HCT116 (cell line): Measurements from ENCODE around the gene PLA2G2A. TPM values are rescaled to one million over a fixed set of nuclear protein-coding genes. Genes with fewer than 3 reads are reported as not detected.

Experiments
- ATAC-seq: fragments of 200-7000 bp; cut with Tn5 transposase; 2 replicates; pipeline ENCODE4 v1.9.1; 2020; ENCODE audit warnings: mild to moderate bottlenecking, moderate library complexity
- BruUV-seq: library from RNA; stranded (reverse); fragments of 400-500 nt; replicated peaks from 2 replicates; lab custom pipeline; 2021; lab: Mats Ljungman, UMichigan
- CTCF ChIA-PET: fragments of 300-600 bp; sonication (Branson Sonifier 250); formaldehyde crosslinking; loops from one replicate; lab custom pipeline; 2021; ENCODE audit warnings: antibody characterized with exemption; lab: Charles Lee
- POLR2A ChIA-PET: fragments of 300-600, 350-600 bp; sonication (Branson Sonifier 250); formaldehyde crosslinking; loops from one replicate; lab custom pipeline; 2021; ENCODE audit warnings: antibody characterized with exemption; lab: Charles Lee
- RAD21 ChIA-PET, 2 experiments: fragments of 300-600 bp; sonication (Branson Sonifier 250); formaldehyde crosslinking; loops; one replicate each; lab custom pipeline; 2023; ENCODE audit warnings: low total read pairs in 2 of 2; ENCODE audit not compliant: uncharacterized antibody in 2 of 2, unreplicated experiment in 2 of 2, low non-redundant PET in 1 of 2; lab: Charles Lee
- DNase-seq: peaks from one replicate; pipeline ENCODE4 v3.0.0-alpha.2; 2010; ENCODE audit warnings: low read depth, low spot score
- H2AFZ ChIP-seq: fragments of 200-600 bp; shearing (Covaris generic), sonication (generic); 2 replicates; pipeline ENCODE4 v1.6.1; 2017; ENCODE audit warnings: low read depth, mixed run types, mixed read lengths, antibody characterized with exemption, low read length; ENCODE audit not compliant: poor library complexity, severe bottlenecking
- H3K27ac ChIP-seq: 2 replicates; pipeline ENCODE4 v1.5.1; 2012; ENCODE audit warnings: low read depth, low read length
- H3K27me3 ChIP-seq: fragments of 200-600 bp; sonication (generic); 2 replicates; pipeline ENCODE4 v1.6.1; 2016; ENCODE audit warnings: mixed run types, low read length, mixed read lengths; ENCODE audit not compliant: insufficient read depth
- H3K36me3 ChIP-seq, 2 experiments: fragments of 200-500 bp in 1 of 2; fragments of 200-600 bp in 1 of 2; sonication (Bioruptor generic) in 1 of 2; sonication (generic) in 1 of 2; 2 replicates each; pipeline versions ENCODE4 v1.5.1 to v1.6.1; 2014 to 2016; ENCODE audit warnings: low read length in 2 of 2, inconsistent platforms in 1 of 2, mixed read lengths in 1 of 2, mixed run types in 1 of 2; ENCODE audit not compliant: insufficient read depth in 2 of 2, control insufficient read depth in 1 of 2
- H3K4me1 ChIP-seq, 2 experiments: fragments of 200-600 bp in 1 of 2; sonication (generic) in 1 of 2; 2 replicates each; pipeline versions ENCODE4 v1.5.1 to v1.6.1; 2012 to 2017; ENCODE audit warnings: low read length in 2 of 2, inconsistent platforms in 1 of 2, mild to moderate bottlenecking in 1 of 2, mixed read lengths in 1 of 2, mixed run types in 1 of 2, moderate library complexity in 1 of 2; ENCODE audit not compliant: insufficient read depth in 2 of 2, control insufficient read depth in 1 of 2
- H3K4me2 ChIP-seq: fragments of 200-600 bp; sonication (generic); 2 replicates; pipeline ENCODE4 v1.6.1; 2017; ENCODE audit warnings: mixed run types, low read length, mixed read lengths
- H3K4me3 ChIP-seq, 2 experiments: fragments of 200-600 bp in 1 of 2; sonication (generic) in 1 of 2; replicated peaks in 1 of 2; 2 replicates each; pipeline ENCODE4 v1.5.1; 2011 to 2016; ENCODE audit warnings: low read length in 2 of 2, control low read depth in 1 of 2, low read depth in 1 of 2, mild to moderate bottlenecking in 1 of 2, mixed read lengths in 1 of 2, mixed run types in 1 of 2
- H3K79me2 ChIP-seq: fragments of 200-600 bp; sonication (generic); 2 replicates; pipeline ENCODE4 v1.6.1; 2017; ENCODE audit warnings: mild to moderate bottlenecking, mixed run types, low read length, moderate library complexity, mixed read lengths; ENCODE audit not compliant: insufficient read depth
- H3K9ac ChIP-seq: fragments of 200-600 bp; sonication (generic); 2 replicates; pipeline ENCODE4 v1.6.1; 2016; ENCODE audit warnings: low read length, mixed read lengths
- H3K9me2 ChIP-seq: fragments of 200-600 bp; sonication (generic), shearing (Covaris generic); 2 replicates; pipeline ENCODE4 v1.6.1; 2017; ENCODE audit warnings: mixed run types, mild to moderate bottlenecking, moderate library complexity; ENCODE audit not compliant: insufficient read depth
- H3K9me3 ChIP-seq, 2 experiments: fragments of 200-500 bp in 1 of 2; fragments of 200-600 bp in 1 of 2; sonication (Bioruptor generic) in 1 of 2; sonication (generic) in 1 of 2; 2 replicates each; pipeline ENCODE4 v1.6.1; 2014 to 2017; ENCODE audit warnings: low read length in 2 of 2, mixed read lengths in 2 of 2, inconsistent platforms in 1 of 2, low read depth in 1 of 2, mild to moderate bottlenecking in 1 of 2, mixed run types in 1 of 2, moderate library complexity in 1 of 2; ENCODE audit not compliant: control insufficient read depth in 1 of 2, insufficient read depth in 1 of 2
- H4K20me1 ChIP-seq: fragments of 200-600 bp; sonication (generic), shearing (Covaris generic); 2 replicates; pipeline ENCODE4 v1.6.1; 2017; ENCODE audit warnings: mixed run types, mild to moderate bottlenecking, moderate library complexity; ENCODE audit not compliant: insufficient read depth
- ATF3 ChIP-seq: IDR thresholded peaks from 2 replicates; pipeline ENCODE4 v1.6.1; 2012
- CBX3 ChIP-seq: IDR thresholded peaks from 2 replicates; pipeline ENCODE4 v1.6.1; 2012; ENCODE audit warnings: low read depth
- ELF1 ChIP-seq: IDR thresholded peaks from 2 replicates; pipeline ENCODE4 v1.6.1; 2012; ENCODE audit warnings: low read depth, borderline replicate concordance
- EZH2 ChIP-seq: fragments of 200-600 bp; sonication (generic); IDR thresholded peaks from 2 replicates; pipeline ENCODE4 v1.6.1; 2017; ENCODE audit warnings: antibody characterized with exemption, mixed run types
- FOSL1 ChIP-seq: IDR thresholded peaks from 2 replicates; pipeline ENCODE4 v1.6.1; 2012; ENCODE audit warnings: low read depth
- JUND ChIP-seq: IDR thresholded peaks from 2 replicates; pipeline ENCODE4 v1.6.1; 2012
- MAX ChIP-seq: IDR thresholded peaks from 2 replicates; pipeline ENCODE4 v1.6.1; 2012
- POLR2AphosphoS5 ChIP-seq: IDR thresholded peaks from 2 replicates; pipeline ENCODE4 v1.6.1; 2011; ENCODE audit warnings: mild to moderate bottlenecking, low read depth, low read length, moderate library complexity
- RAD21 ChIP-seq: IDR thresholded peaks from 2 replicates; pipeline ENCODE4 v1.6.1; 2012; ENCODE audit warnings: low read depth, mild to moderate bottlenecking
- REST ChIP-seq: IDR thresholded peaks from 2 replicates; pipeline ENCODE4 v1.6.1; 2012; ENCODE audit warnings: low read depth
- SIN3A ChIP-seq: IDR thresholded peaks from 2 replicates; pipeline ENCODE4 v1.6.1; 2012; ENCODE audit warnings: low read depth
- SP1 ChIP-seq: IDR thresholded peaks from 2 replicates; pipeline ENCODE4 v1.6.1; 2012; ENCODE audit warnings: low read depth
- TCF7L2 ChIP-seq: IDR thresholded peaks from 2 replicates; pipeline ENCODE4 v1.7.0; 2011; ENCODE audit warnings: borderline replicate concordance, inconsistent platforms; ENCODE audit not compliant: insufficient read depth, insufficient read length; ENCODE audit errors: extremely low read depth
- YY1 ChIP-seq: IDR thresholded peaks from 2 replicates; pipeline ENCODE4 v1.6.1; 2011; ENCODE audit warnings: low read length, low read depth, moderate library complexity, mild to moderate bottlenecking; ENCODE audit not compliant: insufficient replicate concordance; ENCODE audit errors: extremely low read depth
- ZBTB33 ChIP-seq: IDR thresholded peaks from 2 replicates; pipeline ENCODE4 v1.6.1; 2011; ENCODE audit warnings: mild to moderate bottlenecking, low read length, moderate library complexity; ENCODE audit not compliant: insufficient replicate concordance; ENCODE audit errors: extremely low read depth
- ZNF274 ChIP-seq: fragments of 200-500 bp; sonication (Bioruptor generic); IDR thresholded peaks from 2 replicates; pipeline ENCODE4 v1.6.1; 2014; ENCODE audit warnings: mild to moderate bottlenecking, low read depth, low read length, inconsistent platforms
- intact Hi-C: fragments of 100-400 bp; cut with micrococcal nuclease; formaldehyde crosslinking; loops from 2 replicates; pipeline ENCODE4 v1.10.0; 2022
- total RNA-seq: library from RNA; stranded (reverse); gene quantifications from one replicate; pipeline ENCODE4 v1.2.1, GENCODE V29; 2021; ENCODE audit not compliant: unreplicated experiment

PLA2G2A gene
- total RNA-seq, 1 experiment from 2014 or later, result not detected

GRCh38 chr1:19934336-19934735 is 45.1 kb downstream of the PLA2G2A start:
- POLR2A ChIA-PET, result no interaction called here
- no peak overlapping the region for H3K4me2 ChIP-seq
- RAD21 ChIA-PET, result no interaction called here
- no peak overlapping the region for H3K4me3 ChIP-seq
- intact Hi-C loops, result no loop called here
- H2AFZ ChIP-seq, result no peak overlapping the region
- H3K27me3 ChIP-seq, result no peaks in the 10 kb centered on the region
- H3K9me2 ChIP-seq, result no peaks in the 10 kb centered on the region
- H3K9me3 ChIP-seq, result peaks cover 14 to 15% of the 10 kb centered on the region in 2 experiments; a peak in 3 of 4 replicates
- no peaks in the 10 kb centered on the region for H3K79me2 ChIP-seq
- BruUV-seq, result no TSS peak
- H3K36me3 ChIP-seq, result no peaks in the 10 kb centered on the region
- H3K27ac ChIP-seq, result no peak overlapping the region
- TF ChIP-seq REST (no peak), ELF1 (no peak), EZH2 (no peak), SP1 (no peak), POLR2AphosphoS5 (no peak), YY1 (no peak), MAX (no peak), ZNF274 (no peak), TCF7L2 (no peak), CBX3 (no peak), RAD21 (no peak), FOSL1 (no peak), ZBTB33 (no peak), SIN3A (no peak), JUND (no peak), ATF3 (no peak)
- no peak overlapping the region for H3K9ac ChIP-seq
- ATAC-seq (no peak), DNase-seq (no peak)
- CTCF ChIA-PET, result no interaction called here
- no peaks in the 10 kb centered on the region for H4K20me1 ChIP-seq
- no peaks in the 10 kb centered on the region for H3K4me1 ChIP-seq
